ENCODE measurements around the gene NHERF1.

Gene NHERF1

DNA sequence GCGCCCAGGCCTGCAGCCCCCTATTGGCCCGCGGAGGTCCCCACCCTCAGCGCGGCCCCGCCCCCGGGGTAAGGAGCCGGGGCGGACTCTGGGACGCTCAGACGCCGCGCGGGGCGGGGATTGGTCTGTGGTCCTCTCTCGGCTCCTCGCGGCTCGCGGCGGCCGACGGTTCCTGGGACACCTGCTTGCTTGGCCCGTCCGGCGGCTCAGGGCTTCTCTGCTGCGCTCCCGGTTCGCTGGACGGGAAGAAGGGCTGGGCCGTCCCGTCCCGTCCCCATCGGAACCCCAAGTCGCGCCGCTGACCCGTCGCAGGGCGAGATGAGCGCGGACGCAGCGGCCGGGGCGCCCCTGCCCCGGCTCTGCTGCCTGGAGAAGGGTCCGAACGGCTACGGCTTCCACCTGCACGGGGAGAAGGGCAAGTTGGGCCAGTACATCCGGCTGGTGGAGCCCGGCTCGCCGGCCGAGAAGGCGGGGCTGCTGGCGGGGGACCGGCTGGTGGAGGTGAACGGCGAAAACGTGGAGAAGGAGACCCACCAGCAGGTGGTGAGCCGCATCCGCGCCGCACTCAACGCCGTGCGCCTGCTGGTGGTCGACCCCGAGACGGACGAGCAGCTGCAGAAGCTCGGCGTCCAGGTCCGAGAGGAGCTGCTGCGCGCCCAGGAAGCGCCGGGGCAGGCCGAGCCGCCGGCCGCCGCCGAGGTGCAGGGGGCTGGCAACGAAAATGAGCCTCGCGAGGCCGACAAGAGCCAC, at the start of gene NHERF1:
Gene NHERF1, plus strand, starts transcription at position 100 of the 750 bp plus-strand sequence. Its CDS starts 219 bp downstream, at position 319.
- peak; percentile 94 for DNase-seq (ENCODE audit: low read depth)

- DNase-seq (ENCODE audit: low read depth): no peak
Measured at GRCh38 chr17:74699236-74699635, 49.2 kb upstream of the NHERF1 start.

DNA sequence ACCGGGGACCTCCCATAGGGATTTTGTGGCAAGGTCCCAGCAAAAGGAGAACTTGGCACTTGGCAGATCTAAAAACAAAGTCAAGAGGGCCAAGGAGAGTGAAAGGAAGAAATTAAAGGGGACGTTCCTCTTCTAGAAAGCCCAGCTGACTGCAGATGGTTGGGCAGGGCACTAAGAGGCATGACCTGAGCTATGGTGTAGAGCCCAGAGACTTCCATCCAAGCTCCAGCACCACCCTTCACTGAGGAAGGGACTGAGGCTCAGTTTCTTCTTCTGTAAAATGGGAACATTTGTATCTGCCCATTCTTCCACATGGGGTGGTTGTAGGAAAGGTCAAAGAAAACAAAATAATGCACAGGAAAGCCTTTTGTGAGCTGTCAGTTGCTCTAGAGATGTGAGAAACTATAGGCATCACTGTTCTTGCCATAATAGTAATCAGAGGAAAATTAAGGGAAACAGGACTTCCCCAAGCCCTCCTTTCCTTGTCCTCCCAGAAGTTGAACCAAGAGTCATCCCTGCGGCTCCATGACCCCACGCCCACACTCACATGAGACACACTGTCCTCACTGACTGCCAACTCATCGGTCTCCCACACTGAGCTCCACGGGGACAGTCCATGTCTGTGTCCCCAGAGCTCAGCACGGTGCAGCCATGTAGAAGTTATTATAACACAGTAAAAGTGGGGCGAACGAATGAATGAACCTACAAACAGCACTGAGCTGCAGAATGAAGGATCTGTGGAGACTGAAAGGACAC, 46.1 kb upstream of the NHERF1 start:
- no peak for DNase-seq (ENCODE audit: low read depth)

DNA sequence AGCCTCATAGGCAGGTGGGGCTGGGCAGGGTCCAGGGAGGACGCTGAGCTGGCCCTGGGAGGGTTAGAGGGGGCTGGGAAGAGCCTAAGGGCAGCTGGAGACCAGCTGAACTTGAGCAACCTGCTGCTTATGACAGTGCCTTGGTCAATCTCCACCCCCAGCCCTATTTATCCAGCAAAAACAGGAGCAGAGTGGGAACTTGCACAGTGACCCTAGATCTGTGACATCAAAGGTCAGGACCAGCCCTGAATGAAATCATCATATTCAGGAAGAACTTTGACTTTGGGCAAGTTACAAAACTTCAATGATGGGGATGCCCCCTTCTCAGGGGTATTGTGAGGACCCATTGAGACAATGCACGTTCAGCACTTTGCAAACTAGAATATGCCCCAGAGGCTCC, 45.1 kb upstream of the NHERF1 start:
- no peak for DNase-seq (ENCODE audit: low read depth)

DNA sequence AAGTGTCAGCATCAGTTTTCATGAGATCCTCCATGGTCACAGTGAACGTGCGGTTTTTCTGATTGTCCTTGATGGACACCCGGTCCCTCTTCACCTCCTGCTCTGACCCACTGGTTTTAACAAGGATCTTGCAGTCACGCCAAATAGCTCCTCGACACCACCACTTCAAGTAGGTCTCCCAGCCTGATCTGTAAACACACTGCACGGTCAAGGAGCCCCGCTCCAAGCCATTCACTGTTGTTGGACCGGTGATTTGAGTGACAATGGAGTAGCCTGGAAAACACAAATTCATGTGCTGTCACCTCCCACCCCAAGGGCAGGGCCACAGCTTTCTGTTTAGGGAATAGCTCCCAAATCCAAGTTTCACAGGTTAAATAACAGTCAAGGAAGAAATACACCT, 43.9 kb upstream of the NHERF1 start:
- DNase-seq (ENCODE audit: low read depth): no peak

GRCh38 chr17:74711058-74711824, 37.2 kb upstream of the NHERF1 start:
- no peak for DNase-seq (ENCODE audit: low read depth)

DNA sequence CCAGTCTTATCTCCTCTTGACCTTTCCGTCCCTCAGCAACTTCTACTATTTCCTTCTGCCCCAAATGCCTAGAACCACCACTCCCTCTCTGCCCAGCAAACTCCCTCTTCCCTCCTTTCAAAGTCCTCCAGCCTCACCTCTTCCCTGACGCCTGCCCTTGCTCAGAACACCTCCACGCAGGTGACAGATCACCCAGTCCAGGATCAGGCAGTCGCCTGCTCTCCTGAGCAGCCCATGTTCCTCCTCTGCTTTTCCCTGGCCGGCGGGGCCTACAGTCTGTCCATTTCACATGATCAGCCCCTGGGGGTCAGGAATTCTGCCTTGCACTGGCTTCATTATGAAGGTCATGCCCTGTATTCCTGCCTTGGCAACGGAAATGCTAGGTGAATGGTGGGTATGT, 36.1 kb upstream of the NHERF1 start:
- no peak for DNase-seq (ENCODE audit: low read depth)

DNA sequence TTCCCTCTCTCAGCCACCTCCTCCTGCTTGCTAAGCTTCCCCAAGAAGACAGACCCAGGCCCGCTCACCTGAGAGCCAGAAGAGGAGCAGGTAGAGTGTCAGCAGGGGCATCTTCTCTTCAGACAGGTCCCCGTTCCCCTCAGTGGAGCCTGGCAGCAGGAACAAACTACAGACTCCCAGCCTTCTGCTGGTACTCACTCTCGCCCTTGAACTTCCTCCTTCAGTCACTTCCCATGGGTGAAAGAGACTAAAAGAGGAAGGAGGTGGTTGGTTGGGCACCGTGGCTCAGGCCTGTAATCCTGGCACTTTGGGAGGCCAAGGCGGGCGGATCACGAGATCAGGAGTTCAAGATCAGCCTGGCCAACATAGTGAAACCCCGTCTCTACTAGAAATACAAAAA, 35.7 kb upstream of the NHERF1 start, which contains the start of gene CD300LF:
Gene CD300LF, minus strand, starts transcription at position 168 of the 400 bp plus-strand sequence. Its CDS starts 57 bp downstream, at position 111.
- no peak for DNase-seq (ENCODE audit: low read depth)

DNA sequence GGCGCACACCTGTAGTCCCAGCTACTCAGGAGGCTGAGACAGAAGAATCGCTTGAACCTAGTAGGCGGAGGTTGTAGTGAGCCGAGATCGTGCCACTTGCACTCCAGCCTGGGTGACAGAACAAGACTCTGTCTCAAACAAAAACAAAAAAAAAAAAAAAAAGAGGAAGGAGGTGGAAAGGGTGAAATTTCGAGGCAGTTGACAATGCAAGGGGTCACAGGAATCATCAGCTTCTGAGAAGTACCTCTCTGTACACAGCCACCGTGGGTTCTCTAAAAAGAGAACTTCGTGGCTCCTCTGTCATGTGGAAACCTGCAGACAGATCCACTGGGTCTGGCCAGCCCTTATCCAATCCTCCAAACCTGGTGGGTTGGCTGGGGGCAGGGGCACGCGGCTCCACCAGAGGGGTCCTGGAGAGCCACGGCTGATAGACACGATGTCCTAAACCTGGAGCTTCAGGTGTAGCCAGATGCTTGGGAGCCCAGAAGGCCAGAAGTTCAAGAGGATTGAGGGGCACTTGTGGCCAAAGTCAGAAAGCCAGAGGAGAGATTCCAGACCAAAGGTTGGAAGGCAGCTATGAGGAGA, 35.2 kb upstream of the NHERF1 start:
- no peak for DNase-seq (ENCODE audit: low read depth)

GRCh38 chr17:74715144-74715543, 33.3 kb upstream of the NHERF1 start:
- no peak for DNase-seq (ENCODE audit: low read depth)

- DNase-seq (ENCODE audit: low read depth): no peak
Measured at GRCh38 chr17:74720506-74720905, 27.9 kb upstream of the NHERF1 start.

DNA sequence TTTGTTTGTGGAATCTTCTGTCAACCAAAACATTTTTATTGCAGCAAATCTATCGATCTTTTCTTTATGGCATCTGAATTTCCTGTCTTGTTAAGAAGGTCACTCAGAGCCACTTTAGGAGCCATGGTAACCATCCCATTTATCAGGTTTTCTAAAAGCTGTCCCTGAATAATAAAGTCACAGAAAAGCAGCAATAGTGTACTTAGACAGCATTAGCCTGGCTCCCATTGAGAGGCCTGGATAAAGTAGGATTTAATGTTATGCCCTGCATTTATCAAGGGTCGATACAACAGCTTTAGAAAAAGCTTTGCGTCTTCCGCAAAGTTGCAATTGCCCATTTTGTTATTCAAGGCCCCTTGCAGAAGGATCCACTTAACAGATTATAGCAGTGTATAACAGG, 25.6 kb upstream of the NHERF1 start:
- no peak for DNase-seq (ENCODE audit: low read depth)

DNA sequence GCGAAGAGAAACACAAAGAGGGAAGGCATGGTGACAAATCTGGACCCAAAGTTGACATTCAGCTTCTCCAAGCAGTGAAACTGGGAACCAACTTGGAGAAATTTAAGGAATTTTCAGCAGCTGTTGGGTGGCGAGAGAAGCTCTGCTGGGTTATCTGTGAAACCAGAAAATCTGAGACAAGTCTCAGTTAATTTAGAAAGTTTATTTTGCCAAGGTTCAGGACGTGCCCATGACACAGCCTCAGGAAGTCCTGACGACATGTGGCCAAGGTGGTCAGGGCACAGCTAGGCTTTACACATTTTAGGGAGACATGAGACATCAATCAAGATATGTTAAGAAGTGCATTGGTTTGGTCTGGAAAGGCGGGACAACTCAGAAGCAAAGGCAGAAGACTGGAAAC, 24.5 kb upstream of the NHERF1 start:
- no peak for DNase-seq (ENCODE audit: low read depth)

DNA sequence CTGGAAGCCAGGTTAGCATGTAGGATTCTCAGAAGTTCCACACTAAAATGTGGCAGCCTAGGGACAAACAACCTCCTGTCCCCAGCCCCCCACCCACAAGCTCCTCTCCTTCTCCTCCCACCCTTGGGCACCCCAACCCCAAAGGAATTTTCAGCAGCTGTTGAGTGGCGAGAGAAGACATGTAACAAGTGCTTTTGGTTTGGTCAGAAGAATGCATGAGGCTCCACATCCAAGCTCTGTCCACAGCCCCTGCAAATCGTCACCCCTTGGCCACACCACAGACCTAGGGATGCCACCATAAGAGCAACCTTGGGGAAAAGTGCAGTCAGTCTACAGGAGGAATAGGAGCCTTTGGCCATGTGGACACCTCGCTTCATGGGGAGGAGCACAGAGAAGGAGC, 23.3 kb upstream of the NHERF1 start:
- no peak for DNase-seq (ENCODE audit: low read depth)

- DNase-seq (ENCODE audit: low read depth): no peak
Measured at GRCh38 chr17:74728033-74728701, 20.3 kb upstream of the NHERF1 start.

- DNase-seq (ENCODE audit: low read depth): no peak
Measured at GRCh38 chr17:74728702-74729075, 19.7 kb upstream of the NHERF1 start.

DNA sequence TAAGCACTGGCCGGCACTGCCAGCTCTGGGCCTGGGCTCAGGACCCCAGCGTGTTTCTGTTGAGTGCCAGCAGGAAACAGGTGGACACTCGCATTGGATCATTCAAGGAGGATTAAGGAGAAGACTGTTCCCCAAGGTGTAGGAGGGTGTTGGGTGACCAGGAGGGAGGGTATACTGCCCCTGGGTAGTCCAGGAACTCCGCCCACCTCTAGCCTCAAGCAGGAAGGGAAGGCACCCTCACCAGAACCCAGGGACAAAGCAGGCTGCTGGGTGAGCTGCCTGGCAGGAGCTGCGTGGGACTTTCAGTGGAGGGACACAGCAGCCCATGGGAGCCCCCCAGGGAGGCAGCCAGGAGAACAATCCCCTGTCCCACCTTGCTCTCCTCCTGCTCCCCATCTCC, 19.1 kb upstream of the NHERF1 start:
- no peak for DNase-seq (ENCODE audit: low read depth)

DNA sequence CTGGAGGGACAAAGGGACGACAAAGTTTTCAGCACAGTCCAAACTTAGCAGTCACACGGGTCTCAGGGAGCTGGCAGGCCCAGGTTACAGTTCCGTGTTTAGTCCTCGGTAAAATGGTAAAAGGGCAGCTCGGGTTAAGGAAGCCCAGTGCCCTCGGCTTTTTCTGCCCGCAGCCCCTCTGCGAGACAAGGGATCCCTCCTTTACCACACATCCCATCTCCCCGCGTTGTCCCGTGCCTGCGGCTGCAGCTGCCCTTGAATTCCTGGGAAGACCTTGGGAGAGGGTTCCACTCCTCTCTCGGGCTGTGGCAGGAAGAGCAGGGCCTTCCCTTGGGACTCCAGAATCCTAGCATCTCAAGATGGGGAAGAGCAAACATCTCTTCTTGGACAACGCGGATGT, 18.6 kb upstream of the NHERF1 start:
- no peak for DNase-seq (ENCODE audit: low read depth)

GRCh38 chr17:74730491-74731346, 17.7 kb upstream of the NHERF1 start:
- peak; percentile 51 for DNase-seq (ENCODE audit: low read depth)

- DNase-seq (ENCODE audit: low read depth): no peak
Measured at GRCh38 chr17:74731347-74731605, 17.2 kb upstream of the NHERF1 start.

All from activated T-helper 1 cell treated with Interleukin-2 at 50 U/mL for 16 hours (primary cell).